Pons (tissue), 1 donor: ENCODE results near the gene IGF2.
A peak's percentile ranks its signal among the peaks of the same experiment; 100 is the strongest.

Experiments
- DNase-seq: peaks from one replicate; pipeline ENCODE4 v3.0.0-alpha.2; 2016; ENCODE audit warnings: low spot score

IGF2 gene

GRCh38 chr11:2153581-2154194 lies 14.5 kb upstream of the IGF2 start:
- no peak for DNase-seq

DNA sequence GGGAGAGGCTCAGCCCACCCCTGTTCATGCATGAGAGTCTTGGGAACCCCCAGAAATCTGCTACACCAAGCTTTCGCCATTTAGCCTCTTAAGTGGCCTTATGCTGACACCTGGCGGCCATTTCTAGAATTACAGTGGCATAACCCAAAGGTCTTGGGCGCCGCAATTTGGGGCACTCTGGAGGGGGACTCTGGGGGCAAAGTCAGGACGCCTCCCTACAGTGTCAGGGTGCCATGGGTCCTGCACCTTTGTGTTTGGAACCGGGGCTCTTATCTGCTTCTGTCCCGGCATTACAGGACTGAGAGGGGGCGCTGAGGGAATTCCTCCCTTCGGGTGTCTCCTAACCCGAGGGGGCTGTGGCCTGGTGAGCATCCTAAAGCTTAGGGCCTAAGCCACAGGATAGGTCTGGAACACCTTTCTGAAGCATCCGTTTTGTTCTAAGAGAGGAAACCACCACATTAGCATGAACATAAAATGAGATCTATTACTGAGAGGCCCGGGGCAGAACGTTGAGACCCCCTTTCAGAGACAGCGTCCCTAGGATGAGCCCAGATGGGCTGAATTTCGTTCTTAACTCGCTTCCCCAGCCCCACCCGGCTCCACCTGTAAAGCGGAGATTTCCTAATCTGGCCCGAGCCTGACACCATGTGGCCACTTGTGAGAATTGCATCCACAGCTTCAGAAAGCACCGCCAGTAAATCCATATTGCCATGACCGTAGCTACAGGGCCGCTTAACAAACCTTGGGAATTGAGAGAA lies 12.5 kb upstream of the IGF2 start:
- peak; percentile 60 for DNase-seq

DNA sequence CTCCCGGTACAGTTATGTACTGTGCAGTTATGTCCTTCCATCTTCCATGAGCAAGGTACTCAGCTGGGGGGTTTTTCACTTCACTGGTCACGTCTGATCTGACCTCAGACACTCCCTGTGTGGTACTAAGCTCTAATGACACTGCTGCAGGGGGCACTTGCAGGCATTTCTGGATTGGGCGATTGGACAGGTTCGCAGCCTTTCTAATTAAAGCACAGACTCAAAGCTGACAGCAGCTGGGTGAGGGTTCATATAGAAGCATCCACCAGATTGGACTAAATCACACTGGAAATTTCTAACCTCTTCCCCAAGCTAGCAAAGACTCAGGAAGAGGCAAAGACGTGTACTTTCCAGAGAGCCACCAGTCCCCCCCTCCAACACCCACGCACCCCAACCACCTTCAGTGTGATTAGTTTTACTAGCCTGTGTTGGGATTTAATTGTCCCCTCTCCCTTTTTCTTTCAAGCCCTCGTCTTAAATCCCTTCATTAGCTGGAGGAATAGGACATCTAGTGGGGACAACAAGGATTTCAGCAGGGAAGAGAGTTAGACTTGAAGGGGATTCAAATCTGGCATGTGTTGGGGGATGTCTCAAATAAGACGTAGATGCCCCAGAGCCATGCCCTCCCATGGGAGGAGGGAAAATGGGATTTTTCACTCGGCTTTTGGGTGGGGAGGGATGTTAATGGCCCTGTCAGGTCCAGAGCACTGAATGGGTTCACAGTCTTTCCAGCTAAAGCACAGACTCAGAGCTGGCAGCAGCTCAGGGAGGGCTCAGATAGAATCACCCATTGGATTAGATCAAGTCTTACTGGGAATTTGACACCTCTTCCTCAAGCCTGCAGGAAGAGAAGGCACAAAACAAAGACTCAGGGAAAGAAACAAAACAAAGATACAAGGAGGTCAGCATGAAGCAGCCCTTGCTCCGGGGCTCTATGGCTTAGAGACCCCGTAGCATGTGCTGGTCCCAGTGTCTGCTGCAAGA lies 11.0 kb upstream of the IGF2 start:
- DNase-seq: peak; percentile 29

DNA sequence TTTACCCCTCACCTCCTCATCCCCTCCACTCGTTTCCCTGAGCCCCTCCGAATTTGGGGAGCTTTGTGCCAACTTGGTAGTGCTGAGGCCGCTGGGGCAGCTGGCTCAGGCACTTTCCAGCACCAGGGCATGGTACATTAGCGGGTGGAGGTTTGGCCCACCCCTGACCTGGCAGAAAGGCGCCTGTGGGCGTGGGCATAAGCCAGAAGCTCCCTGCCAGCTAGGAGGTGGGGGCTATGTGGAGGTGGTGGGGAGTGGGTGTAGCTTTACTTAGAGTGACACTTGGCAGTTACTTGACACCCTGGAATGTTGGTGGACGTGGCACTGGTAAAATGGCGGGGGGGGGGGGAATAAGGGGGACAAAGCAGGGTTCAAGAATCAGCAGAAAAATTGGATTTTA lies 10.3 kb upstream of the IGF2 start:
- no peak for DNase-seq

GRCh38 chr11:2148595-2148994 lies 9.4 kb upstream of the IGF2 start:
- no peak for DNase-seq

GRCh38 chr11:2147391-2147790 lies 8.2 kb upstream of the IGF2 start:
- no peak for DNase-seq

- no peak for DNase-seq
These were observed 6.9 kb upstream of the IGF2 start for GRCh38 chr11:2146051-2146450.

- DNase-seq: no peak
These were observed 5.5 kb upstream of the IGF2 start for GRCh38 chr11:2144544-2145248.

DNA sequence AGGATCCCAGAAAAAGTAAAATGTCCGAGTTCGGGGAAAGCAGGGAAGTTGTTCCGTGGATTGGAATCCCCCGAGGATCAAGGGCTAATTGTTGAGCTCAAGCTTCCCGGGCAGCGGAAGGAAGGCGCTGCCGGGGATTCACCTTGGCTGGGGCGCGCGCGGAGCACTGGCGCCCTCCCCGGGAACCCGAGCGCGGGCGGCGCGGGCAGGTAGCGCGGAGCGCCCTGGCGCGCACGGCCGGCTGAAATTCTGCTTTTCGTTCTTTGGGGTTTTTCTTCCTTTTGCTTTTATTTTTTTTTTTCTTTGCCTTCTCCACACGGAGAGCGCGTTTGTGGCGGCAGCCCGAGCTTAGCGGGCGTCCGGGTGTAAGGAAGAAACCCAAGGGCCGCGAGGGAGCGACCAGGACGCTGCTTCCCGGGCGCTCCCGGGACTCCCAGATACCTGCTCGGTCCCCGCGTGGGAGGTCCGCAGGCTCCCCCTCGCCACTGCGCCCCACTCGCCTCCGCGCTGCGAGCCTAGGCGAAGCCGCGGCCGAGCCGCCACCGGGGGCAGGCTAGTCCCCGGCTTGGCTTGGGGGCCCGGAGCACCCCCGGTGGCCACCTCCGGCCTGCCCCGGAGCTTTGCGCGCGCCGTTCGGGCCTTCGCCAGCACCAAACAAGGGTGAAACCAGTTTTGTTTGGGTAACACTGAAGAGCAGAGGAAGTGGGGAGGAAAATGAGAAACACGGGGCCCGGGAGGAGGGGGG lies 4.8 kb upstream of the IGF2 start:
- DNase-seq: no peak

GRCh38 chr11:2143477-2143798 lies 4.2 kb upstream of the IGF2 start:
- DNase-seq: no peak

- DNase-seq: no peak
These were observed 3.6 kb upstream of the IGF2 start for GRCh38 chr11:2142762-2143202.

- DNase-seq: no peak
These were observed 3.1 kb upstream of the IGF2 start for GRCh38 chr11:2142300-2142759.

DNA sequence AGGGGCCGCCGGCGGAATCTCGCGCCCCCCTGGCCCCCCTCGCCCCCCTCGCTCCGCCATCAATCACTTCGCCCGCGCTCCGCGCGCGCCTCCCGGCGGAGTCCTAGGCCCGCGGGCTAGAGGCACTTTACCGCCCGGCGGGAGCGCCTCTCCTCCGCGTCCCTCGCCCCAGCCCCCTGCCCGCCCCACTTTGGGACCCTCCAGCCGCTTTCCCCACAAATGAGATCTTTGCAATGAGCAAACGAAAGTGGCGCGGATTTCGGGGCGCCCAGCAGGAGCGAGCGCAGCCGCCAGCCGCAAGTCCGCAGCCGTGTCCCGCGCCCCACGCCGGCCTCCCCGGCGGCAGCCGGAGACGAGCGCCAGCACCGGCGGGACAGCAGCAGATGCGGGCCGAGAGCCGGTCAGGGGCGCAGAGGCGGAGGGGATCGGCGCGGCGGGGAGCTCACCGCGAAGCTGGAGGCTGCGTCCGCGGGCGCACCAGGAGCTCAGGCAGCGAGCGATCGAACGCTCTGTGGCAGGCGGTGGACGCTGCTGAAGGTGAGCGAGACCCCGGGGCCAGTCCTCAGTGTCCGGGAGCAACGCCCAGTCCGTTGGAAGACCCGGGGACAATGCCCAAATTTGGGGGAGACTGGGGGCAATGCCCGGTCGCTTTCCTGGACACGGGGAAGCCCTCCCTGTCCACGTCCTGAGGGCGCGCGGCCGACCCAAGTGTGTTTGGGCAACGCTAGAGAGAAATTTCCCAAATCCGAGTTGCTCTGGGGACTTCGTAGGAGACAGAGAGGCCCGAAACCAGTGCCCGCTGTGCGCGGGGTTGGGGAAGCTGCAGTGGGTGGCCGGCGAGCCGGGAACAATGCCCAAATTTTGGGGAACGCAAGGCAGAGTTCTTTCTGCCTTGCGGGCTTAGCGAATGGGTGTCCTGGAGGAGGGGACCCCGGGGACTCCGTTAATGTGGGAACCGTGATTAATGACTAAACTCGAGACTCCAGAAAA lies 1.5 kb upstream of the IGF2 start:
- no peak for DNase-seq

DNA sequence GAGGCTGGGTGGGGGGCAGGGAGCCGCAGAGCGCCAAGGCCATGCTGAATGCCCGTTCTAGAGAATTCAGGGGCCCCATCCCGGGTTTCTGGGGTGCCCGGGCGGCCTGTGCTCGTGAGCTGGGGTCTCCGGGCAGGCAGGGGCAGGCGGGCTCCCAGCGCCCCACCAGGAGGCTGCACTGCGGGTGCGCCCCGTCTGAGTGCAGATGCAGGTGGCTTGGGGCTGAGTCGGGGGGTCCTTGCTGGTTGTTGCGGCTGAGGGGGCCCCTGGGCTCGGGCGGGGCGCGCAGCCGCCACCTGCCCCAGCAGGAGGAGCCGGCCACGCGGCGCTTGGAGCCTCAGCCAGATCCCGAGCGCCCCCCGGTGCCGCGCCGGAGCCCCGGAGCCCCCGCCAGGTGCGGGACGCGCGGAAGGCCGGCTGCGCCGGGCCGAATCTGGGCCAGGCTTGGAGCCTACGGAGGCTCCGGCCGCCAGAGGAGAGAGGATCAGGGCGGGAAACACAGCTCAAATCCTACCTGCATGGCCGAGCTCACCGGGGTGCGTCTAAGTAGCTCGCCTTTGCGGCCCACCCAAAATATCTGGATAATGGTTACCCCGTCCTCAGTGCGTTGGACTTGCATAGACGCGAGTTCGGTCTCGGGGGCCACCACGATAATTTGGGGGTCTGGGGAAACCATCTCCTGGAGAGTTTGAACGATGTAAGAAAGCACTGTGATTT lies 590 bp upstream of the IGF2 start:
- no peak for DNase-seq

DNA sequence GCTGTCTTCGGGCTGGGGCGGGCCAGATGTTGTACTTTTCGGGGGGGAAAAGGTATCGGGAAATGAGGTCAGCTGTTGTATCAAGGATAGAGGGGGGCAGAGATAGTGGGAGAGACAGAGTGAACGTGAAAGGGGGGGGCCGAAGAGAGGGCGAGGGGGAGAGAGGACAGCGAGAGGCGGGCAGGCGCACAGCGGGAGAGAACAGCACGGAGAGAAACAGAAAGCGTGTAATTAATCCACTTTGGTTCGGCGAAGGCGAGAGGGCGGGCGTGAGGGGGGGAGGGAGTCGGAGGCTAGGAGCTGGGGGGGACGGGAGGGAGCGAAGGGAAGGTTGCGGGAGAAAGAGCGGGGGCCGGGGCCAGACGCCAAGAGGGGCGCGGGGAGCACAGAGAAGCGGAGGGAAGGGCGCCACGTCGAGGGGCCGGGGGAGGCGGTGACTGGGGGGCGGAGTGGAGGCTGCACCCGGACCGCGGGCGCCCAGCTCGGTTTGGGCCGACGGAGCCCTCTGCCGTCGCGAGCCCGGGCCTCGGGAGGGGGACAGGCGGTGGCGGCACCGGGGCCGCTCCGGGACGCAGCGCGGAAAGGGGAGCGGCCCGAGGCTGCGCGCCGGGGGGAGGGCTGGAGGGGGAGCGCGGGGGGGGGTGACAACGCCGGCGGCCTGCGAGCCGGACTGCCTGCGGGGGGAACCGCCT lies 612 bp downstream of the IGF2 start:
- no peak for DNase-seq

DNA sequence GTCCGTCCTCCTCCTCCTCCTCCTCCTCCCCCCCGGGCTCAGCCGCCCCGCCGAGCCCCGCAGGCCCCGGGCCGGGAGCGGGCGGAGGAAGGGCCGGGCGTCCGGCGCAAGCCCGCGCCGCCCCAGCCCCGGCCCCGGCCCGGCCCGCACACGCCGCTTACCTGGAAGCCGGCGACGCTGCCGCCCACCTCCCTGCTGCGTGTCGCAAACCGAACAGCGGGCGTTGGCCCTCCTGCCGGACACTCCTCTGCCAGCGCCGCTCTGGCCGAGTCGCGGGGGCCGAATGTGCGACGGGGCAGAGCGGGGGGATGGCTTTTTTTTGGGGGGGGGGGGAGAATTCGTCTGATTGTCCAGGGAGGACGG lies 1.1 kb downstream of the IGF2 start:
- no peak for DNase-seq

GRCh38 chr11:2137202-2138067 lies 1.8 kb downstream of the IGF2 start:
- no peak for DNase-seq

DNA sequence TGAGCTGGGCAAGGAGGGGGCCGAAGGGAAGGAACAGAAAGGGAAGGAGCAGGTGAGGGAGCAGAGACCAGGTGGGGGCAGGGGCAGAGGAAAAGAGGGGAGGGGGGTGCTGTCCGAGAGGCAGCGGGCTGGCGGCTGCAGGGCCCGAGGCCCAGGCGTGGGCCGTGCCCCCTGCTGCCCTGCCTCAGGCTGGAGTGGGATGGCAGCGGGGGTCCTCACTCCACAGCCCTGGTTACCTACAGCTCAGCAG lies 2.3 kb downstream of the IGF2 start:
- DNase-seq: no peak
